Tracheal epithelial cell (primary cell): ENCODE results near the gene RHOH. TPM values are rescaled to one million over a fixed set of nuclear protein-coding genes. Genes with fewer than 3 reads are reported as not detected.

ENCODE experiments used
- total RNA-seq: library from RNA; depleted of rRNA; stranded (reverse); fragments of >200 nt; gene quantifications from 2 replicates; pipeline ENCODE4 v1.2.1, GENCODE V29; 2014

The RHOH gene
- total RNA-seq, result under 0.01 and 0.24 TPM in 2 replicates

GRCh38 chr4:40196724-40197281 is at the start of gene RHOH:
Gene RHOH (plus strand): TSS chr4:40197031. CDS start chr4:40243387, 46,356 bp downstream.

Other genes with a start within 250 kb of the RHOH start
- gene PDS5A, start 219.1 kb upstream of the RHOH start, total RNA-seq, result 59.0 and 86.7 TPM in 2 replicates
- gene N4BP2, start 140.2 kb upstream of the RHOH start, total RNA-seq, result 5.5 and 12.4 TPM in 2 replicates
- gene CHRNA9, start 138.3 kb downstream of the RHOH start, total RNA-seq, result 0.48 TPM in 1 of 2 replicates, not detected in the other